Measurements from ENCODE around the gene SPCS2. TPM values are rescaled to one million over a fixed set of nuclear protein-coding genes. Genes with fewer than 3 reads are reported as not detected.

Gene SPCS2
- polyA plus RNA-seq, 1 donor from 2014 or later = 84.7 TPM

GRCh38 chr11:75025561-75025960 is 76.5 kb downstream of the SPCS2 start:
- TF ChIP-seq REST (IDR thresholded peaks at IDR 0.05; ENCODE audit: borderline replicate concordance) = no peak
- no peak for TF ChIP-seq TAF1 (IDR thresholded peaks at IDR 0.05; ENCODE audit: low read depth)
- Histone ChIP-seq H3F3A (ENCODE audit: insufficient read depth, low read length, poor library complexity, severe bottlenecking) (no peaks in the 10 kb centered on the region), H2AFZ (ENCODE audit: low read depth, low read length) (no peak overlapping the region), H3K4me2 (ENCODE audit: low read length) (no peak overlapping the region), H3K79me2 (replicated peaks; ENCODE audit: insufficient read depth, low read length) (no peaks in the 10 kb centered on the region), H3K9me2 (ENCODE audit: insufficient read depth, low read length) (no peaks in the 10 kb centered on the region), H3K27me3 (ENCODE audit: insufficient read depth, low read depth, low read length) (no peaks in the 10 kb centered on the region), H3K4me3 (ENCODE audit: low read length) (no peak overlapping the region), H3K36me3 (ENCODE audit: insufficient read depth, low read length) (no peaks in the 10 kb centered on the region), H4K20me1 (ENCODE audit: insufficient read depth) (no peaks in the 10 kb centered on the region), H3K9ac (ENCODE audit: low read length) (no peak overlapping the region), H3K27ac (ENCODE audit: low read length) (no peak overlapping the region), H3K9me3 (ENCODE audit: low read length) (no peaks in the 10 kb centered on the region)

GRCh38 chr11:75028321-75028720 is 79.3 kb downstream of the SPCS2 start:
- Histone ChIP-seq H3K27ac (ENCODE audit: low read length) (no peak overlapping the region), H3K4me2 (ENCODE audit: low read length) (no peak overlapping the region), H3K4me3 (ENCODE audit: low read length) (no peak overlapping the region), H3K9me2 (ENCODE audit: insufficient read depth, low read length) (no peaks in the 10 kb centered on the region), H3K79me2 (replicated peaks; ENCODE audit: insufficient read depth, low read length) (no peaks in the 10 kb centered on the region), H2AFZ (ENCODE audit: low read depth, low read length) (no peak overlapping the region), H4K20me1 (ENCODE audit: insufficient read depth) (no peaks in the 10 kb centered on the region), H3K9ac (ENCODE audit: low read length) (no peak overlapping the region), H3K9me3 (ENCODE audit: low read length) (no peaks in the 10 kb centered on the region), H3K36me3 (ENCODE audit: insufficient read depth, low read length) (no peaks in the 10 kb centered on the region), H3F3A (ENCODE audit: insufficient read depth, low read length, poor library complexity, severe bottlenecking) (no peaks in the 10 kb centered on the region), H3K27me3 (ENCODE audit: insufficient read depth, low read depth, low read length) (no peaks in the 10 kb centered on the region)
- no peak for TF ChIP-seq EZH2 (IDR thresholded peaks at IDR 0.05; ENCODE audit: borderline replicate concordance, insufficient read depth, low read length, poor library complexity, severe bottlenecking)

Small RNA genes within 50 kb of the gene (small RNA-seq; reads per million reads assigned to genes)
- gene RNU6-216P = 0 reads per million in 3 experiments

Other genes with a start within 250 kb of the SPCS2 start
- not detected in 2 replicates for gene CHRDL2, start 217.8 kb upstream of the SPCS2 start, polyA plus RNA-seq
- gene RNF169, start 200.4 kb upstream of the SPCS2 start, polyA plus RNA-seq = 9.0 and 10.6 TPM in 2 replicates
- 2.7 and 10.3 TPM in 2 replicates for gene XRRA1, start 175 bp upstream of the SPCS2 start, polyA plus RNA-seq
- 16.3 and 16.9 TPM in 2 replicates for gene NEU3, start 39.7 kb downstream of the SPCS2 start, polyA plus RNA-seq
- not detected in 2 replicates for gene OR2AT4, start 147.6 kb downstream of the SPCS2 start, polyA plus RNA-seq
- not detected in 2 replicates for gene SLCO2B1, start 201.8 kb downstream of the SPCS2 start, polyA plus RNA-seq

Data from neural cell (in vitro differentiated cells).